Activated CD8-positive, alpha-beta T cell treated with anti-CD3 and anti-CD28 coated beads for 36 hours (primary cell): ENCODE results near the gene VPS16. TPM values are rescaled to one million over a fixed set of nuclear protein-coding genes. Genes with fewer than 3 reads are reported as not detected.

Source experiments
- ATAC-seq: fragments of 200-7000 bp; cut with Tn5 transposase; one replicate; pipeline ENCODE4 v1.10.0; 2021; ENCODE audit warnings: mild to moderate bottlenecking, moderate library complexity
- CTCF ChIA-PET: fragments of 350-600 bp; sonication (Branson Sonifier 250); formaldehyde crosslinking; loops from one replicate; lab custom pipeline; 2021; ENCODE audit warnings: antibody characterized with exemption; lab: Charles Lee
- POLR2A ChIA-PET: fragments of 350-600 bp; sonication (Branson Sonifier 250); formaldehyde crosslinking; loops from one replicate; lab custom pipeline; 2021; ENCODE audit warnings: antibody characterized with exemption; lab: Charles Lee
- DNase-seq: peaks from one replicate; pipeline ENCODE4 v3.0.0-alpha.2; 2020
- H3K27ac Mint-ChIP-seq: one replicate; pipeline ENCODE4 v1.8.0; 2021; ENCODE audit warnings: mild to moderate bottlenecking, mixed read lengths
- H3K27me3 Mint-ChIP-seq: one replicate; pipeline ENCODE4 v1.8.0; 2021; ENCODE audit warnings: mixed read lengths
- H3K36me3 Mint-ChIP-seq: one replicate; pipeline ENCODE4 v1.8.0; 2021; ENCODE audit warnings: low read depth, mixed read lengths
- H3K4me1 Mint-ChIP-seq: one replicate; pipeline ENCODE4 v1.8.0; 2021; ENCODE audit warnings: low read depth, mixed read lengths
- H3K4me3 Mint-ChIP-seq: one replicate; pipeline ENCODE4 v1.8.0; 2021; ENCODE audit warnings: mild to moderate bottlenecking, moderate library complexity, mixed read lengths
- H3K9me3 Mint-ChIP-seq: one replicate; pipeline ENCODE4 v1.8.0; 2021; ENCODE audit warnings: mixed read lengths
- CTCF ChIP-seq: fragments of 200-600 bp; IDR thresholded peaks from one replicate; pipeline ENCODE4 v1.8.0; 2022; ENCODE audit warnings: antibody characterized with exemption, mild to moderate bottlenecking
- intact Hi-C: fragments of 100-400 bp; cut with micrococcal nuclease; formaldehyde crosslinking; loops from one replicate; pipeline ENCODE4 v1.10.0; 2022
- total RNA-seq, 2 experiments: library from RNA; stranded (reverse); gene quantifications; one replicate each; pipeline ENCODE4 v1.2.3, GENCODE V29; 2021

VPS16 gene
- total RNA-seq, 2 experiments from 2014 or later: 34.5 to 38.7 TPM

- intact Hi-C loops: no loop called here
- no peaks in the 10 kb centered on the region for H3K9me3 Mint-ChIP-seq
- TF ChIP-seq CTCF: no peak
- ChIA-PET POLR2A (interaction anchor here (1.4 to 1.5 kb wide), 2 partner anchors 9 to 98 kb away, joined by 3 read pairs; no protein-coding TSS in a partner anchor), CTCF (interaction anchor here (0.6 to 0.8 kb wide), 2 partner anchors 8 to 166 kb away, joined by 3 read pairs; no protein-coding TSS in a partner anchor)
- no peak overlapping the region for H3K27ac Mint-ChIP-seq
- DNase-seq: no peak
- no peak overlapping the region for H3K4me3 Mint-ChIP-seq
- H3K36me3 Mint-ChIP-seq: peaks cover 23% of the 10 kb centered on the region
- peaks cover 60% of the 10 kb centered on the region for H3K4me1 Mint-ChIP-seq
- ATAC-seq: no peak
- H3K27me3 Mint-ChIP-seq: no peaks in the 10 kb centered on the region
Measured at GRCh38 chr20:2887715-2888114, 47.2 kb downstream of the VPS16 start.

GRCh38 chr20:2888224-2888955 lies 47.8 kb downstream of the VPS16 start:
- intact Hi-C loops: no loop called here
- Mint-ChIP-seq H3K4me3 (no peak overlapping the region), H3K36me3 (peaks cover 23% of the 10 kb centered on the region), H3K9me3 (no peaks in the 10 kb centered on the region), H3K27me3 (no peaks in the 10 kb centered on the region), H3K4me1 (peaks cover 60% of the 10 kb centered on the region), H3K27ac (no peak overlapping the region)
- ATAC-seq: no peak
- ChIA-PET POLR2A (interaction anchor here (0.8 to 1.5 kb wide), 4 partner anchors 9 to 98 kb away, joined by 3 read pairs; no protein-coding TSS in a partner anchor), CTCF (interaction anchor here (0.6 to 1.4 kb wide), 5 partner anchors 9 to 165 kb away, joined by 3 to 4 read pairs (median 3); no protein-coding TSS in a partner anchor)
- TF ChIP-seq CTCF: no peak
- no peak for DNase-seq

- H3K27ac Mint-ChIP-seq: no peak overlapping the region
- H3K9me3 Mint-ChIP-seq: no peaks in the 10 kb centered on the region
- intact Hi-C loops: no loop called here
- ATAC-seq: no peak
- H3K4me3 Mint-ChIP-seq: no peak overlapping the region
- ChIA-PET POLR2A (interaction anchor here (1.5 kb wide), 1 partner anchor 10 kb away, joined by 3 read pairs; no protein-coding TSS in a partner anchor), CTCF (interaction anchor here (1.1 to 1.4 kb wide), 3 partner anchors 18 to 122 kb away, joined by 3 to 4 read pairs (median 3); no protein-coding TSS in a partner anchor)
- DNase-seq: no peak
- peaks cover 21% of the 10 kb centered on the region for H3K36me3 Mint-ChIP-seq
- no peak for TF ChIP-seq CTCF
- peaks cover 54% of the 10 kb centered on the region for H3K4me1 Mint-ChIP-seq
- H3K27me3 Mint-ChIP-seq: no peaks in the 10 kb centered on the region
Measured at GRCh38 chr20:2889209-2889608, 48.7 kb downstream of the VPS16 start.

GRCh38 chr20:2889797-2890196 lies 49.3 kb downstream of the VPS16 start:
- DNase-seq: no peak
- no peaks in the 10 kb centered on the region for H3K9me3 Mint-ChIP-seq
- H3K27ac Mint-ChIP-seq: peak overlapping the region; percentile 18
- no peak for ATAC-seq
- peaks cover 50% of the 10 kb centered on the region for H3K4me1 Mint-ChIP-seq
- H3K4me3 Mint-ChIP-seq: no peak overlapping the region
- intact Hi-C loops: no loop called here
- TF ChIP-seq CTCF: no peak
- H3K36me3 Mint-ChIP-seq: peaks cover 21% of the 10 kb centered on the region
- CTCF ChIA-PET: interaction anchor here (1.4 kb wide), 1 partner anchor 24 kb away, joined by 4 read pairs; no protein-coding TSS in a partner anchor
- POLR2A ChIA-PET: interaction anchor here (0.8 kb wide), 1 partner anchor 25 kb away, joined by 3 read pairs; no protein-coding TSS in a partner anchor
- H3K27me3 Mint-ChIP-seq: no peaks in the 10 kb centered on the region

GRCh38 chr20:2890742-2891141 lies 50.2 kb downstream of the VPS16 start:
- peaks cover 14% of the 10 kb centered on the region for H3K36me3 Mint-ChIP-seq
- POLR2A ChIA-PET: interaction anchor here (0.8 to 1.9 kb wide), 2 partner anchors 12 to 26 kb away, joined by 3 to 5 read pairs; no protein-coding TSS in a partner anchor
- no peak for TF ChIP-seq CTCF
- DNase-seq: no peak
- H3K27ac Mint-ChIP-seq: peak overlapping the region; percentile 49
- CTCF ChIA-PET: no interaction called here
- peaks cover 41% of the 10 kb centered on the region for H3K4me1 Mint-ChIP-seq
- no peaks in the 10 kb centered on the region for H3K27me3 Mint-ChIP-seq
- intact Hi-C loops: no loop called here
- H3K9me3 Mint-ChIP-seq: peaks cover 2% of the 10 kb centered on the region
- no peak overlapping the region for H3K4me3 Mint-ChIP-seq
- peak; percentile 37 for ATAC-seq
